Activated naive CD8-positive, alpha-beta T cell treated with anti-CD3 and anti-CD28 coated beads, Interleukin-2, amount 10 ng/mL, durations not matched to agents 7 days and 5 days (primary cell): ENCODE measurements around the gene MRC2. TPM values are rescaled to one million over a fixed set of nuclear protein-coding genes. Genes with fewer than 3 reads are reported as not detected.

Experiments
- ATAC-seq: fragments of 150-1000 bp; cut with Tn5 transposase; one replicate; pipeline ENCODE4 v1.10.0; 2021; ENCODE audit warnings: low read depth, moderate library complexity
- POLR2A ChIA-PET: fragments of 350-600 bp; sonication (Branson Sonifier 250); formaldehyde crosslinking; loops from one replicate; lab custom pipeline; 2021; ENCODE audit warnings: antibody characterized with exemption; lab: Charles Lee
- DNase-seq: peaks from one replicate; pipeline ENCODE4 v3.0.0; 2021
- H3K27ac Mint-ChIP-seq: one replicate; pipeline ENCODE4 v1.8.0; 2022; ENCODE audit warnings: mild to moderate bottlenecking, mixed read lengths
- H3K27me3 Mint-ChIP-seq: one replicate; pipeline ENCODE4 v1.8.0; 2022; ENCODE audit warnings: mild to moderate bottlenecking, moderate library complexity, mixed read lengths
- H3K36me3 Mint-ChIP-seq: one replicate; pipeline ENCODE4 v1.8.0; 2021; ENCODE audit warnings: mild to moderate bottlenecking, mixed read lengths
- H3K4me1 Mint-ChIP-seq: one replicate; pipeline ENCODE4 v1.8.0; 2021; ENCODE audit warnings: mixed read lengths
- H3K4me3 Mint-ChIP-seq: one replicate; pipeline ENCODE4 v1.8.0; 2022; ENCODE audit warnings: mild to moderate bottlenecking, moderate library complexity, mixed read lengths
- H3K9me3 Mint-ChIP-seq: one replicate; pipeline ENCODE4 v1.8.0; 2021; ENCODE audit warnings: mixed read lengths
- total RNA-seq, 2 experiments: library from RNA; stranded (reverse); gene quantifications; one replicate each; pipeline ENCODE4 v1.2.3, GENCODE V29; 2021

Gene MRC2
- total RNA-seq, 2 experiments from 2014 or later = 1.6 to 2.4 TPM

GRCh38 chr17:62738281-62738680 is 110.8 kb downstream of the MRC2 start:
- Mint-ChIP-seq H3K9me3 (no peaks in the 10 kb centered on the region), H3K4me1 (no peaks in the 10 kb centered on the region), H3K4me3 (no peak overlapping the region), H3K36me3 (no peaks in the 10 kb centered on the region), H3K27ac (no peak overlapping the region), H3K27me3 (peaks cover 16% of the 10 kb centered on the region)
- POLR2A ChIA-PET = no interaction called here
- DNase-seq = no peak
- ATAC-seq = no peak

GRCh38 chr17:62739645-62740388 is 112.3 kb downstream of the MRC2 start:
- Mint-ChIP-seq H3K27me3 (peaks cover 6% of the 10 kb centered on the region), H3K4me1 (no peaks in the 10 kb centered on the region), H3K36me3 (no peaks in the 10 kb centered on the region), H3K9me3 (no peaks in the 10 kb centered on the region), H3K4me3 (no peak overlapping the region), H3K27ac (no peak overlapping the region)
- ATAC-seq (no peak), DNase-seq (no peak)
- POLR2A ChIA-PET = no interaction called here

- POLR2A ChIA-PET = no interaction called here
- H3K27ac Mint-ChIP-seq = no peak overlapping the region
- H3K36me3 Mint-ChIP-seq = no peaks in the 10 kb centered on the region
- DNase-seq = no peak
- ATAC-seq = no peak
- peaks cover 7% of the 10 kb centered on the region for H3K27me3 Mint-ChIP-seq
- no peak overlapping the region for H3K4me3 Mint-ChIP-seq
- no peaks in the 10 kb centered on the region for H3K4me1 Mint-ChIP-seq
- H3K9me3 Mint-ChIP-seq = no peaks in the 10 kb centered on the region
These were observed 113.8 kb downstream of the MRC2 start for GRCh38 chr17:62741290-62741689.

Other genes starting within 250 kb of the MRC2 start
- not detected for gene EFCAB3, start 247.1 kb upstream of the MRC2 start, total RNA-seq
- gene METTL2A, start 203.8 kb upstream of the MRC2 start, total RNA-seq = 10 to 100 TPM; 17.7 to 17.8 TPM
- 10 to 100 TPM; 47.1 to 59.3 TPM for gene TLK2, start 148.8 kb upstream of the MRC2 start, total RNA-seq
- under 1 TPM; 0.08 to 0.14 TPM for gene MARCHF10, start 180.6 kb downstream of the MRC2 start, total RNA-seq